Measurements from ENCODE around the gene RAB3A. TPM values are rescaled to one million over a fixed set of nuclear protein-coding genes. Genes with fewer than 3 reads are reported as not detected.

Gene RAB3A
- total and polyA plus RNA-seq, 9 of the 15 experiments (the other 6 are each of a cell fraction or from before 2014, with no cell fraction given): 0.17 to 5.1 (median 0.90) TPM; not detected in 1

DNA sequence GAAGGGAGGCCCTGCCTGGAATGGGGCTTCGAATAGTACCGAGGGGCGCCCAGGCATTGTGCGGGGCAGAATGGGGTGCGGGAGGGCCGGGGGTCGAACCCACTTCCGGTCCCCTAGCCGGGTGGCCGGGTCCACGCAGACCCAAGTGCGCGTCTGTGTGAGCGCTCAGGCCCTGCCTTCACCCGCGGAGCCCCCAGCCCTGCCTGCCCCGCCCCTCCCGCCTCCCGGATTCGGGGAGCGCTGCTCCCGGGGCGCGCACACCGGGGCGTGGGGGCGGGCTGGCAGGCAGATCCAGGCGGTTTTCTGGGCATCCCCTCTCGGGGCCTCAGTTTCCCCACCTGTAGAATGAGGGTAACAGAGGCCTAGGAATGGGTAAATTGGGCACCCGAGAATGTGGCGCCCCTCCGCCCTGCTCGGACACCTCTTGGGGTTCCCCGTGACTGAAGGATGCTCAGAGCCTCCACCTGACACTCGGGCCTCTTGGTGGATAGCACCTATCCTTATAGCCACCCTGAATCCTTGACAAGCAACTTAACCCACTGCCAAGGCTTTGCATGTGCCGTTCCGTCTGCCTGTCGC is 50.2 kb downstream of the RAB3A start (continued):
- TF ChIP-seq CEBPB (tag; IDR thresholded peaks at IDR 0.05) (no peak), HCFC1 (IDR thresholded peaks at IDR 0.05; ENCODE audit: low read depth, low read length) (no peak), CTBP1 (IDR thresholded peaks at IDR 0.05; ENCODE audit: borderline replicate concordance) (peak; percentile 11; the same call in 1 of the 2 replicates), HNRNPH1 (optimal IDR thresholded peaks at IDR 0.05; ENCODE audit: low read depth, low read length) (no peak), HMGN3 (IDR thresholded peaks at IDR 0.05; ENCODE audit: borderline replicate concordance, extremely low read depth, insufficient read length, low read depth, low read length) (peak; percentile 1), IRF2 (CRISPR knock-in tag; IDR thresholded peaks at IDR 0.05) (no peak), RBM15 (IDR thresholded peaks at IDR 0.05; ENCODE audit: insufficient read depth, low read length) (no peak), RHOXF2B (CRISPR knock-in tag; conservative IDR thresholded peaks at IDR 0.05) (no peak)
- TF ChIP-seq, protein P1, sequence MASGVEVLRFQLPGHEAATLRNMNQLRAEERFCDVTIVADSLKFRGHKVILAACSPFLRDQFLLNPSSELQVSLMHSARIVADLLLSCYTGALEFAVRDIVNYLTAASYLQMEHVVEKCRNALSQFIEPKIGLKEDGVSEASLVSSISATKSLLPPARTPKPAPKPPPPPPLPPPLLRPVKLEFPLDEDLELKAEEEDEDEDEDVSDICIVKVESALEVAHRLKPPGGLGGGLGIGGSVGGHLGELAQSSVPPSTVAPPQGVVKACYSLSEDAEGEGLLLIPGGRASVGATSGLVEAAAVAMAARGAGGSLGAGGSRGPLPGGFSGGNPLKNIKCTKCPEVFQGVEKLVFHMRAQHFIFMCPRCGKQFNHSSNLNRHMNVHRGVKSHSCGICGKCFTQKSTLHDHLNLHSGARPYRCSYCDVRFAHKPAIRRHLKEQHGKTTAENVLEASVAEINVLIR (CRISPR knock-in tag; IDR thresholded peaks at IDR 0.05): no peak
